Stomach (tissue), 4 donors: Measurements from ENCODE around the gene CAMK2B.

Source experiments
- EP300 ChIP-seq: sonication (generic); formaldehyde crosslinking; IDR thresholded peaks from one replicate; pipeline ENCODE4 v1.6.1; 2017; ENCODE audit warnings: antibody characterized with exemption
- POLR2A ChIP-seq, 4 donors: fragments of 450-650 bp; IDR thresholded peaks; one replicate each; pipeline ENCODE4 v1.6.1; 2016; ENCODE audit warnings: antibody characterized with exemption in 4 of 4, control low read depth in 2 of 4, mild to moderate bottlenecking in 1 of 4, moderate library complexity in 1 of 4
- TF ChIP-seq, protein P1 (sequence below), 7 experiments: fragments of 450-650 bp in 4 of 7; fragments of 200-600 bp in 3 of 7; sonication (generic) in 3 of 7; IDR thresholded peaks; one replicate each; pipeline ENCODE4 v1.5.1; 2016 to 2019; ENCODE audit warnings: antibody characterized with exemption in 7 of 7, control low read depth in 2 of 7, mild to moderate bottlenecking in 1 of 7

GRCh38 chr7:44306606-44307005, 18.8 kb downstream of the CAMK2B start:
- TF ChIP-seq, protein P1, sequence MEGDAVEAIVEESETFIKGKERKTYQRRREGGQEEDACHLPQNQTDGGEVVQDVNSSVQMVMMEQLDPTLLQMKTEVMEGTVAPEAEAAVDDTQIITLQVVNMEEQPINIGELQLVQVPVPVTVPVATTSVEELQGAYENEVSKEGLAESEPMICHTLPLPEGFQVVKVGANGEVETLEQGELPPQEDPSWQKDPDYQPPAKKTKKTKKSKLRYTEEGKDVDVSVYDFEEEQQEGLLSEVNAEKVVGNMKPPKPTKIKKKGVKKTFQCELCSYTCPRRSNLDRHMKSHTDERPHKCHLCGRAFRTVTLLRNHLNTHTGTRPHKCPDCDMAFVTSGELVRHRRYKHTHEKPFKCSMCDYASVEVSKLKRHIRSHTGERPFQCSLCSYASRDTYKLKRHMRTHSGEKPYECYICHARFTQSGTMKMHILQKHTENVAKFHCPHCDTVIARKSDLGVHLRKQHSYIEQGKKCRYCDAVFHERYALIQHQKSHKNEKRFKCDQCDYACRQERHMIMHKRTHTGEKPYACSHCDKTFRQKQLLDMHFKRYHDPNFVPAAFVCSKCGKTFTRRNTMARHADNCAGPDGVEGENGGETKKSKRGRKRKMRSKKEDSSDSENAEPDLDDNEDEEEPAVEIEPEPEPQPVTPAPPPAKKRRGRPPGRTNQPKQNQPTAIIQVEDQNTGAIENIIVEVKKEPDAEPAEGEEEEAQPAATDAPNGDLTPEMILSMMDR (IDR thresholded peaks at IDR 0.05): no peak
- TF ChIP-seq EP300: no peak
- TF ChIP-seq POLR2A (IDR thresholded peaks at IDR 0.05): no peak
